Astrocyte (in vitro differentiated cells and primary cell): Measurements from ENCODE around the gene ITSN1.

Experiments used
- EZH2 ChIP-seq: IDR thresholded peaks from 2 replicates; pipeline ENCODE4 v1.6.1; 2012; ENCODE audit warnings: mild to moderate bottlenecking, low read length, inconsistent platforms; ENCODE audit not compliant: insufficient read depth
- TF ChIP-seq, protein P1 (sequence below): IDR thresholded peaks from 2 replicates; pipeline ENCODE4 v1.5.1; 2011; ENCODE audit warnings: low read depth, mild to moderate bottlenecking, inconsistent platforms, low read length, moderate library complexity; ENCODE audit not compliant: insufficient read depth

DNA sequence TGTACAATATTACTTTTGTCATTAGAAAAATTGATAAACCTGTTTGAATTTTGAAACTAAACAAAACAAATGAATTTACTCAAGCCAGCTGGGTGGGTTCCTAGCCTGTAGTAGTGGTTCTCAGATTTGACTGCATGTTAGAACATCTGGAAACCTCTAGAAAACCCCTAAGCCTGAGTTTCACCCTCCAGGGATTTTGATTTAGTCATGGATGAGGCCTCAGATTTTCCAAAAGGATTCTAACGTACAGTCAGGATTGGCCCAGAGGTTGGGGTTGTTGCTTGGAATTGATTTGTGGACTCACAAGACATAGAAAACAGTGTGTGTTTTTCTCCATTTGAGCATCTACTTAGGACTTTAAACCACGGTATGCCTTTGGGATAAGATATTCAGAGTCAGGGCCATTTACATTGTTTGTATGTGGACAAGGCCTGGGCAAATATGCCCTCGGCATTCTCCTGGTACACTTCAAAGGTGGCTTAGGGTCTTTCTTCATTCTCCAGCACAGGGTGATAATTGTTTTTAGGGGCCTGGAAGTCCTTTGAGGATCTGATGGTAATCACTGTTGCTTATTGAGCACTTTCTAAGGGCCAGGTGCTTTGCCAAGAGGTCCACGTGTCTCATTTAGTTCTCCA is 230.7 kb downstream of the ITSN1 start:
- TF ChIP-seq, protein P1, sequence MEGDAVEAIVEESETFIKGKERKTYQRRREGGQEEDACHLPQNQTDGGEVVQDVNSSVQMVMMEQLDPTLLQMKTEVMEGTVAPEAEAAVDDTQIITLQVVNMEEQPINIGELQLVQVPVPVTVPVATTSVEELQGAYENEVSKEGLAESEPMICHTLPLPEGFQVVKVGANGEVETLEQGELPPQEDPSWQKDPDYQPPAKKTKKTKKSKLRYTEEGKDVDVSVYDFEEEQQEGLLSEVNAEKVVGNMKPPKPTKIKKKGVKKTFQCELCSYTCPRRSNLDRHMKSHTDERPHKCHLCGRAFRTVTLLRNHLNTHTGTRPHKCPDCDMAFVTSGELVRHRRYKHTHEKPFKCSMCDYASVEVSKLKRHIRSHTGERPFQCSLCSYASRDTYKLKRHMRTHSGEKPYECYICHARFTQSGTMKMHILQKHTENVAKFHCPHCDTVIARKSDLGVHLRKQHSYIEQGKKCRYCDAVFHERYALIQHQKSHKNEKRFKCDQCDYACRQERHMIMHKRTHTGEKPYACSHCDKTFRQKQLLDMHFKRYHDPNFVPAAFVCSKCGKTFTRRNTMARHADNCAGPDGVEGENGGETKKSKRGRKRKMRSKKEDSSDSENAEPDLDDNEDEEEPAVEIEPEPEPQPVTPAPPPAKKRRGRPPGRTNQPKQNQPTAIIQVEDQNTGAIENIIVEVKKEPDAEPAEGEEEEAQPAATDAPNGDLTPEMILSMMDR: no peak
- no peak for TF ChIP-seq EZH2
